ENCODE data around the gene WDR48.

The WDR48 gene

GRCh38 chr3:39112535-39112934 lies 60.7 kb downstream of the WDR48 start:
- H3K4me3 ChIP-seq (ENCODE audit: low read depth, low read length, poor library complexity, severe bottlenecking), result no peak overlapping the region
- H3K9me3 ChIP-seq (ENCODE audit: low read length), result no peaks in the 10 kb centered on the region

DNA sequence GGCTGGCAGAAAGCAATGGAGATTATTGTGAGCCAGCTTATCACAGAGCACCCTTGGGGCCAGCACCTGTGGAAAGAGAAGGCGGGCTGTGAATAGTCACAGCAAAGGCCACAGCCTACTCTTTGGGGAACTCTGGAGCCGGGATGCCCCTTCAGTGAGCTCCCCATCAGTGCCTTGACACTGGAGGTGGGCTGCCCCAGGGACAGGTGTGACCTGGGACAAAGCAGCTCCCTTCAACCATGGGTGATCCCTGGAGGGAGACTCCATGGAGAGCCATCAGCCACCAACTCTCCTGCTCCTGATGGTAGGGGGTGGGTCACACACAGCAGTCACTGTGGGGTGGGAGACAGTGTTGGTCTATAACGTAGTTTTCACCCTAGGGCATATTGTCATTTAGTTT lies 61.5 kb downstream of the WDR48 start:
- Histone ChIP-seq H3K9ac (ENCODE audit: low read length) (no peak overlapping the region), H3K4me3 (ENCODE audit: low read depth, low read length, poor library complexity, severe bottlenecking) (no peak overlapping the region), H3K79me2 (ENCODE audit: insufficient read depth, low read length) (no peaks in the 10 kb centered on the region), H4K20me1 (ENCODE audit: insufficient read depth, low read length) (no peaks in the 10 kb centered on the region), H3K36me3 (ENCODE audit: insufficient read depth, low read length) (no peaks in the 10 kb centered on the region), H3K9me3 (ENCODE audit: low read length) (no peaks in the 10 kb centered on the region), H3K9me2 (ENCODE audit: low read depth, low read length) (no peaks in the 10 kb centered on the region), H3K4me2 (ENCODE audit: low read length) (no peak overlapping the region), H3K27me3 (ENCODE audit: insufficient read depth, low read length) (no peaks in the 10 kb centered on the region), H2AFZ (ENCODE audit: low read length) (no peak overlapping the region), H3K27ac (ENCODE audit: low read depth, low read length, poor library complexity, severe bottlenecking) (no peak overlapping the region), H3F3A (ENCODE audit: insufficient read depth, low read length) (no peaks in the 10 kb centered on the region), H3K4me1 (ENCODE audit: insufficient read depth, low read length, severe bottlenecking) (peaks cover 12% of the 10 kb centered on the region)
- TF ChIP-seq EZH2 (IDR thresholded peaks at IDR 0.05; ENCODE audit: borderline replicate concordance, low read length), result no peak
- TF ChIP-seq, protein P1, sequence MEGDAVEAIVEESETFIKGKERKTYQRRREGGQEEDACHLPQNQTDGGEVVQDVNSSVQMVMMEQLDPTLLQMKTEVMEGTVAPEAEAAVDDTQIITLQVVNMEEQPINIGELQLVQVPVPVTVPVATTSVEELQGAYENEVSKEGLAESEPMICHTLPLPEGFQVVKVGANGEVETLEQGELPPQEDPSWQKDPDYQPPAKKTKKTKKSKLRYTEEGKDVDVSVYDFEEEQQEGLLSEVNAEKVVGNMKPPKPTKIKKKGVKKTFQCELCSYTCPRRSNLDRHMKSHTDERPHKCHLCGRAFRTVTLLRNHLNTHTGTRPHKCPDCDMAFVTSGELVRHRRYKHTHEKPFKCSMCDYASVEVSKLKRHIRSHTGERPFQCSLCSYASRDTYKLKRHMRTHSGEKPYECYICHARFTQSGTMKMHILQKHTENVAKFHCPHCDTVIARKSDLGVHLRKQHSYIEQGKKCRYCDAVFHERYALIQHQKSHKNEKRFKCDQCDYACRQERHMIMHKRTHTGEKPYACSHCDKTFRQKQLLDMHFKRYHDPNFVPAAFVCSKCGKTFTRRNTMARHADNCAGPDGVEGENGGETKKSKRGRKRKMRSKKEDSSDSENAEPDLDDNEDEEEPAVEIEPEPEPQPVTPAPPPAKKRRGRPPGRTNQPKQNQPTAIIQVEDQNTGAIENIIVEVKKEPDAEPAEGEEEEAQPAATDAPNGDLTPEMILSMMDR (IDR thresholded peaks at IDR 0.05; ENCODE audit: low read length), result no peak

More at GRCh38 chr3:39112535-39112934, 60.7 kb downstream of the WDR48 start:
- Histone ChIP-seq H4K20me1 (ENCODE audit: insufficient read depth, low read length) (no peaks in the 10 kb centered on the region), H3F3A (ENCODE audit: insufficient read depth, low read length) (no peaks in the 10 kb centered on the region), H3K27me3 (ENCODE audit: insufficient read depth, low read length) (no peaks in the 10 kb centered on the region), H3K27ac (ENCODE audit: low read depth, low read length, poor library complexity, severe bottlenecking) (no peak overlapping the region), H2AFZ (ENCODE audit: low read length) (no peak overlapping the region), H3K9me2 (ENCODE audit: low read depth, low read length) (no peaks in the 10 kb centered on the region), H3K4me1 (ENCODE audit: insufficient read depth, low read length, severe bottlenecking) (peaks cover 14% of the 10 kb centered on the region), H3K4me2 (ENCODE audit: low read length) (no peak overlapping the region), H3K9ac (ENCODE audit: low read length) (no peak overlapping the region), H3K79me2 (ENCODE audit: insufficient read depth, low read length) (no peaks in the 10 kb centered on the region), H3K36me3 (ENCODE audit: insufficient read depth, low read length) (no peaks in the 10 kb centered on the region)
- no peak for TF ChIP-seq EZH2 (IDR thresholded peaks at IDR 0.05; ENCODE audit: borderline replicate concordance, low read length)
- TF ChIP-seq, protein P1 (IDR thresholded peaks at IDR 0.05; ENCODE audit: low read length), result no peak

DNA sequence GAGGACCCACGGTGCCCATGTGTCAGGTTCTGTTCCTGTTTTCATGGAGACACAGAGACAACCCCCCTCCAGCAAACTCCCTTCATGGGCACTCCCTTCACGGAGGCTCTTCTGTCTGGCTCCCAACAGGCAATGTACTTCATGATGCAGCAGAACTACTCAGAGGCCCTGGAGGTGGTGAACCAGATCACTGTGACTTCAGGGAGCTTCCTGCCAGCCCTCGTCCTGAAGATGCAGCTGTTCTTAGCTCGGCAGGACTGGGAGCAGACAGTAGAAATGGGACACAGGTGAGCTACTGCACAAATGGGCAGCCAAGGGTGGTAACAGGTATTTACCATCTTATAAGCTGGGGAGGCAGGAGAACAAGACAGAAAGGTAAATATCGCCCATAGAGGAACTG lies 62.6 kb downstream of the WDR48 start:
- no peaks in the 10 kb centered on the region for H3K9me3 ChIP-seq (ENCODE audit: low read length)
- no peaks in the 10 kb centered on the region for H3K27me3 ChIP-seq (ENCODE audit: insufficient read depth, low read length)
- TF ChIP-seq, protein P1 (IDR thresholded peaks at IDR 0.05; ENCODE audit: low read length), result no peak
- TF ChIP-seq EZH2 (IDR thresholded peaks at IDR 0.05; ENCODE audit: borderline replicate concordance, low read length), result no peak

More for the DNA sequence above, 62.6 kb downstream of the WDR48 start:
- Histone ChIP-seq H3K27ac (ENCODE audit: low read depth, low read length, poor library complexity, severe bottlenecking) (no peak overlapping the region), H3F3A (ENCODE audit: insufficient read depth, low read length) (no peaks in the 10 kb centered on the region), H3K9ac (ENCODE audit: low read length) (no peak overlapping the region), H3K79me2 (ENCODE audit: insufficient read depth, low read length) (no peaks in the 10 kb centered on the region), H3K36me3 (ENCODE audit: insufficient read depth, low read length) (no peaks in the 10 kb centered on the region), H3K4me3 (ENCODE audit: low read depth, low read length, poor library complexity, severe bottlenecking) (no peak overlapping the region), H3K4me1 (ENCODE audit: insufficient read depth, low read length, severe bottlenecking) (peaks cover 8% of the 10 kb centered on the region), H4K20me1 (ENCODE audit: insufficient read depth, low read length) (no peaks in the 10 kb centered on the region), H2AFZ (ENCODE audit: low read length) (no peak overlapping the region), H3K9me2 (ENCODE audit: low read depth, low read length) (no peaks in the 10 kb centered on the region), H3K4me2 (ENCODE audit: low read length) (no peak overlapping the region)

All from OCI-LY1 (cell line).